HG03469 (cell line): Measurements from ENCODE around the gene ADCY5.

Experiments
- ATAC-seq: cut with Tn5 transposase; IDR thresholded peaks from one replicate; pipeline ENCODE4 v1.9.1; 2021; ENCODE audit warnings: mild to moderate bottlenecking, moderate library complexity, moderate number of reproducible peaks; ENCODE audit not compliant: unreplicated experiment

The ADCY5 gene

GRCh38 chr3:123330441-123330991 is 118.4 kb downstream of the ADCY5 start:
- no peak for ATAC-seq

DNA sequence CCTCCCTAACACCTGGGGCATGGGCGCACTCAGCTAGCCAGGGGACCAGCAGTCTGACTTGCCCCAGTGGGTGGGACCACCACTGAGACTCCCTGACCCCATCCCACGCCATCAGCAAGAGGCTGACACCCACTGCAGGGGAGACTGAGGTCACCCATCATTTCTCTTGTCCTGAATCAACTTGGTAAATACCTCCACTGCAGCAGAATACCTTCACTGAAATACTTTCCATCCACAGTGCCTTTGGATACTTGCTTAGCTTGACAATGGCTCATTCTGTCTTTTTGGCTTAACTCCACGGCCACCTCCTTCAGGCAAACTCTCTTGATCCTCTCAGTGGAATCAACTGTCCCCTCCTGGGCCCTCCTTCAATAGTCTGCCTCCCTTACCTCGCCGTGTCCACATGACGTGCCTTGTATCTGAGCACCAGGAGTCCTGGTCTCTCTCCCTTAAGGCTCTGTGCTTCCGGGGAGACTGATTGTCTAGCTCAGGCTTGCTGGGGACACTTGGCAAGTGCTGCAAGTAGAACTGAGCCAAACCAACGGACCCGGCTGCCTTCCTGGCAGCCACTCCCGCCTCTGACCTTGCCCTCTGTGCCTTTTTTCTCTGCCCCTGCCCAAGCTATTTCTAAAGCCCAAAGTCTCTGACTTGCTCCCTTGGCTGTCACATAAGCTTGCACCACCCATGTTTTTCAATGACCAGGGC is 119.1 kb downstream of the ADCY5 start:
- ATAC-seq, result no peak

GRCh38 chr3:123328851-123329635 is 119.8 kb downstream of the ADCY5 start:
- ATAC-seq, result no peak

- no peak for ATAC-seq
These were observed 120.7 kb downstream of the ADCY5 start for GRCh38 chr3:123327956-123328850.

- no peak for ATAC-seq
These were observed 121.4 kb downstream of the ADCY5 start for GRCh38 chr3:123327480-123327879.

GRCh38 chr3:123326531-123326930 is 122.4 kb downstream of the ADCY5 start:
- no peak for ATAC-seq

- ATAC-seq, result no peak
These were observed 123.1 kb downstream of the ADCY5 start for GRCh38 chr3:123325766-123326256.

GRCh38 chr3:123324880-123325765 is 123.8 kb downstream of the ADCY5 start:
- ATAC-seq, result no peak

DNA sequence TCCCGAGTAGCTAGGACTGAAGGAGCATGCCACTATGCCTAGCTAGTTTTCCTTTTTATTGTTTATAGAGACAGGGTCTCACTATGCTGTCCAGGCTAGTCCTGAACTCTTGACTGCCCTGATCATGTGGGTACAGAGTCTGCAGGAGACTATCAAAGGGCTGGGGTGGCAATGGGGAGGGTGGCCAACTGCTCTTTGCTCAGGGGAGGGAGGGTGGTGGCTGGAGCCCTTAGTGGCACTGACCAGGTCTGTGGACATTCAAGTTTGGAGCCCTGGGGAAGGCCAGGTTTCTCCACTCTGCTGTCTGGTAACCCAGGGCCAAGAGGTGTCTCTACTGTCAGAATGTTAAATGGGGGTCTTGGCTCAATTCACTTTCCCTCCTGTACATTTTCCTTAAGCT is 125.1 kb downstream of the ADCY5 start:
- no peak for ATAC-seq

DNA sequence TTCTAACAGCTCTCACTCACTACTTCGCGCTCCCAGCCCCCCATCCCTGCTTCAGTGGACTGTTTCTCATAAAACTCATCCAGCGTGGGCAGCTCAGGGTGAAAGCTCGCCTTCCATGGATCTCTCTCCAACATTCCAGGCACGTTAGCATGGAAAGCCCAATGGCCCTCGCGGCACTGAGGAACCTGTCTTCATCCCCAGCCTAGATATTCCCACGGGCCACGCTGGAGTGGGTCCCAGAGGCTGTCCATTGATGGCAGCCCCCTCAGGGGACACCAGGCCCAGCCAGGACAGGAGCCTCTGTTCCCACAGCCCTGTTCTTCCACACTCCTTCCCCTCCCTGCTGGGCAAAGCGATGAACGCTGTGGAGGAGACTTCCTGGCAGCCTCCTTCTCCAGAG is 126.0 kb downstream of the ADCY5 start:
- ATAC-seq, result no peak

- ATAC-seq, result no peak
These were observed 127.1 kb downstream of the ADCY5 start for GRCh38 chr3:123321806-123322205.

DNA sequence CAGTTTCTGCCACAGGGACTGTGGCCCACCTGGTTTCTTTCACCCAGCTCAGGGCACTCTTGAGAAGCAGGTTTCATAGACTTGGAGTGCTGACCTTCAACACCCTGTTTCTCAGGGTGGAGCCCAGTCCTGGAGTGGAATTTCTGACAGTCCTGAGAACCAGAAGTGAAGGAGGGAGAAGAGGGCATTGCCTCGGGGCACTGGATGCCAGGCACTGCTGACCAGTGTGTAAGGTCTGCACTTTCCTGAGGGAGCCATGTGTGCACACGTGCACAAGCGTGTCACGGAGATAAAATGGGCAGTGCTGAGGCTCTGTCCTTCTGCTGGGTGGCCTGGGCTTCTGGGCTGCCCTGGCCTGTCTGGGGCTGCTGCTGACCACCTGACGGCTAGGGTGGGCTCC is 128.7 kb downstream of the ADCY5 start:
- no peak for ATAC-seq

- no peak for ATAC-seq
These were observed 129.1 kb downstream of the ADCY5 start for GRCh38 chr3:123319760-123320159.

- ATAC-seq, result no peak
These were observed 130.5 kb downstream of the ADCY5 start for GRCh38 chr3:123318374-123318773.

DNA sequence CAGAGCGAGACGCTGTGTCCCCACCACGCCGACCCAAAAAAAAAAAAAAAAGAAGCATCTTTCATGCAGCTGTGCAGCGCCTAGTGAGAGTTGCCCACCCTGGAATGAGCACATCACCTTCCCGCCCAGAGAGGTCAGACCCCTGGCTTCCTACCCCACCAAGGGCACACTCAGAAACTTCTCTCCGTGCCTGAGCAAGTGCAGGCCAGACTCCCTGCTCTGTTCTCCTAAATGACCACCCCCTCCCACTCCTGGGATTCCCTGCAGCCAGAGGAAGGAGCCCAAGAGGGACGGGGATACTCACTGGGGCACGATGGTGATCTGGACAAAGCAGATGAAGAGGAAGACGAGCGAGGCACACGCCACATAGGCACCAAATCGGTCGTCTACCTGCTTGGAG is 131.2 kb downstream of the ADCY5 start:
- ATAC-seq, result no peak

DNA sequence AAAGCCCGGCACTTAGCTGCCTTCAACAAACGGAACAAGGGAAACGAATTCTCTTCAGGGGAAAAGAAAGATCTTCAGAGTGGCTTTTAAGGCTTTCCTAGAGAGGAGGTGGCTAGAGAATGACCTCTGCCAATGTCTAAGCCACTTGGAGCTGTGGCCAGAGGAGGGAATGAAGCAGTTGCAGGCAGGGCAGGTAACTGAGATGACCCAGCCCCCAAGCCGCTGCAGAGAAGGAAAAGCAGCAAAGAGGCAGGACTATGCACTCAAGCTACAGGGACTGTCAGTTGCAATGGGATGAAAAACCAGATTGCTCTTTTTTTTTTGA is 133.7 kb downstream of the ADCY5 start:
- ATAC-seq, result no peak

DNA sequence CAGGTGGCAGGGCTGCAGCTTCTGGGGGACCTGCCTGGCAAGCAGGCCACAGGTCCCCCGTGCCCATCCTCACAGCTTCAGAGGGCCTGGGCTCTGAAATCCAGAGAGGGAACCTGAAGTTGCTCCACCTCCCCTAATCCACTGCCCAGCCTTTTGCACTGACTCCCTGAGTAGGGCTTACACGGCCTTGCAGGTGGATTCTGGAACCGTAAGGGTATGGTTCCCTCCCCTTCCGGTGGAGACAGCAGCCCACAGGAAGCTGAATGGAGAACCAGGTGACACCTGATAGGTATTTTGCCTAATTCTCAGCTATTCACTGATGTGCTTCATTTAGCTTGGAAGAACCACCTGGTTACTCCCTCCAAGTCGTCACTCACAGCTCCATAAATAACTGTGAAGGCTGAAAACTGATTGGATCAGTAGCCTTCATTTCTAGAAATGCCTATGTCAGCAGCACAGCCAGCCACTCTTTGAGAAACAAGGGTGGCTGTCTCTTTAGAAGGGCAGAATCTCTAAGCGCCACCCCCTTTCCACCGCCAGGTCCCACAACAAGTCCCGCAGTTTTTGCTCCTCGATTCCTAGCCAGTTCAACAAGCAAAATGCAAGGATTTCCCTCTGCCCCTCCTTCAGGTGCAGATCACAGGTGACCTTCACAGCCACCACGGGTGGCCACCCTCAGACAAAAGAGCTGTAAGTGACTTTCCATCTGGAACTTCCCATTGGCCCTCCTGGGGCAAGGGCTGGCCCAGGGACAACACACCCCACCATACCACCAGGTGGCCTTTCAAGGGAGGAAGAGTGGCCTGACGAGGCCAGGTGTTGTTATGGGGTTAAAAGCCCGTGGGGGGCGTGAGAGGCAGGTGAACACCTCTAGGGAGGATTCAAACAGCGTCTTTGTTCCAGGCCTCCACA is 134.3 kb downstream of the ADCY5 start:
- no peak for ATAC-seq

- ATAC-seq, result no peak
These were observed 135.0 kb downstream of the ADCY5 start for GRCh38 chr3:123313889-123314288.
